Measurements from ENCODE around the gene DDX31. TPM values are rescaled to one million over a fixed set of nuclear protein-coding genes. Genes with fewer than 3 reads are reported as not detected.

Gene DDX31
- total and polyA plus RNA-seq, 2 donors (not counting 1 experiment from before 2014, with no cell fraction given), result 16.4 to 22.7 TPM

DNA sequence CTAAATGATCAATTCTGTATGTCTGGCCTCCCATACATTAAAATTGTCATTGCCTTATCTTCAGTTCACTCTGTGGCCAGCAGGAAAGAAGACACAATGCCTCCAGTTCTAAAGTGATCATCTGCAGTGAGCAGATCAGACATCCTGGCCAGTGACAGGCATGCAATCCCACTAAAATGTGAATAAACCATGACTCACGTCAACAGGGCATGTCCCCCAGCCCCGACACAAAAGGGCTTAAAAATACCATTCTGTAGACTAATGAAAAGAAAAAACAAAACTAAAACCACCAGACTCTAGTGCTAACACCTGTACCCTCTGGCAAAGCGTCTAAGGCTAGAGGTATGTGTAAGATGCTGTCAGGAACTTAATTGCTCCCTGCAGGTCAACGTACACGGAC, 38.5 kb downstream of the DDX31 start:
- H3K9me3 Mint-ChIP-seq (ENCODE audit: insufficient read depth), result no peaks in the 10 kb centered on the region
- H3K4me3 Mint-ChIP-seq, result no peak overlapping the region
- Histone ChIP-seq H3K36me3 (replicated peaks in 1 of 2; ENCODE audit: control extremely low read depth in 1 of 2, control insufficient read depth in 1 of 2, extremely low read depth in 1 of 2, insufficient read depth in 2 of 2, low read length in 1 of 2) (peaks cover 11 to 46% of the 10 kb centered on the region in 2 experiments), H3K9ac (ENCODE audit: low read length) (no peak overlapping the region), H3K79me2 (ENCODE audit: control insufficient read depth, insufficient read depth, low read length) (no peaks in the 10 kb centered on the region), H4K20me1 (ENCODE audit: control insufficient read depth, insufficient read depth, low read length, poor library complexity, severe bottlenecking) (no peaks in the 10 kb centered on the region), H3K9me3 (ENCODE audit: control extremely low read depth in 1 of 3, control insufficient read depth in 2 of 3, insufficient read depth in 1 of 3, low read length in 2 of 3) (no peaks in the 10 kb centered on the region), H3K4me2 (replicated peaks; ENCODE audit: low read depth, low read length, poor library complexity, severe bottlenecking) (no peak overlapping the region), H3K4me1 (ENCODE audit: control insufficient read depth in 2 of 2, insufficient read depth in 2 of 2, low read length in 2 of 2) (no peaks in the 10 kb centered on the region), H3K4me3 (ENCODE audit: control extremely low read depth in 1 of 5, extremely low read depth in 1 of 5, insufficient read depth in 1 of 5, low read depth in 2 of 5, low read length in 4 of 5) (no peak overlapping the region), H3K27ac (ENCODE audit: low read length in 2 of 2) (no peak overlapping the region), H2AFZ (ENCODE audit: insufficient read depth, low read depth, low read length, poor library complexity, severe bottlenecking) (no peak overlapping the region), H3K27me3 (replicated peaks in 1 of 4; ENCODE audit: control extremely low read depth in 1 of 4, control insufficient read depth in 3 of 4, insufficient read depth in 4 of 4, low read length in 3 of 4) (no peaks in the 10 kb centered on the region)
- H3K4me1 Mint-ChIP-seq, result no peaks in the 10 kb centered on the region
- ChIA-PET POLR2A (no interaction called here), CTCF (no interaction called here)
- DNase-seq (no peak), ATAC-seq (ENCODE audit: low read depth) (no peak)
- H3K27ac Mint-ChIP-seq, result no peak overlapping the region
- WGBS (ENCODE audit: insufficient coverage), result 100% methylated on average over 2 of the region's 5 CpGs
- TF ChIP-seq, protein P1, sequence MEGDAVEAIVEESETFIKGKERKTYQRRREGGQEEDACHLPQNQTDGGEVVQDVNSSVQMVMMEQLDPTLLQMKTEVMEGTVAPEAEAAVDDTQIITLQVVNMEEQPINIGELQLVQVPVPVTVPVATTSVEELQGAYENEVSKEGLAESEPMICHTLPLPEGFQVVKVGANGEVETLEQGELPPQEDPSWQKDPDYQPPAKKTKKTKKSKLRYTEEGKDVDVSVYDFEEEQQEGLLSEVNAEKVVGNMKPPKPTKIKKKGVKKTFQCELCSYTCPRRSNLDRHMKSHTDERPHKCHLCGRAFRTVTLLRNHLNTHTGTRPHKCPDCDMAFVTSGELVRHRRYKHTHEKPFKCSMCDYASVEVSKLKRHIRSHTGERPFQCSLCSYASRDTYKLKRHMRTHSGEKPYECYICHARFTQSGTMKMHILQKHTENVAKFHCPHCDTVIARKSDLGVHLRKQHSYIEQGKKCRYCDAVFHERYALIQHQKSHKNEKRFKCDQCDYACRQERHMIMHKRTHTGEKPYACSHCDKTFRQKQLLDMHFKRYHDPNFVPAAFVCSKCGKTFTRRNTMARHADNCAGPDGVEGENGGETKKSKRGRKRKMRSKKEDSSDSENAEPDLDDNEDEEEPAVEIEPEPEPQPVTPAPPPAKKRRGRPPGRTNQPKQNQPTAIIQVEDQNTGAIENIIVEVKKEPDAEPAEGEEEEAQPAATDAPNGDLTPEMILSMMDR (IDR thresholded peaks at IDR 0.05), result no peak
- no peak for TF ChIP-seq EZH2 (IDR thresholded peaks at IDR 0.05; ENCODE audit: borderline replicate concordance, insufficient read depth, low read depth, low read length, poor library complexity, severe bottlenecking)
- H3K27me3 Mint-ChIP-seq, result no peaks in the 10 kb centered on the region
- intact Hi-C loops (cut with micrococcal nuclease), result no loop called here

DNA sequence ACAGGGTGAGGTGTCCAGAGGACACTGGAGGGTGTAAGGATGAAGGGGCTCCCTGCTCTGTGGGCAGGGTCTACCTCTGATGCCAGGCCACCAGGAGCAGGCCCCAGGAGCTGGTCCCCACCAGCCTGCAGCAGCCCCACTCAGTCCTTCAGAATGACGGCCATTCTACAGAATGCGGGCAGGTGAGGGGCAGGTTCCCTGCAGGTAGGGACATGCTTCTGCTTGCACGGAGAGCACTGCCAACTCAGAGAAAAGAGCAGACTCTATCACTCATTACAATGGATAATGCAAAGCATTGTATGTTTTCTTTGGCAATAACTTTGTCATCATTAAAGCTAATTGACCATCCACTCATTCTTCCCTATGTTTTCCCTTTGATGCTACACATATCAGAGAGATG, 39.0 kb downstream of the DDX31 start:
- TF ChIP-seq, protein P1 (IDR thresholded peaks at IDR 0.05), result no peak
- no peak for TF ChIP-seq EZH2 (IDR thresholded peaks at IDR 0.05; ENCODE audit: borderline replicate concordance, insufficient read depth, low read depth, low read length, poor library complexity, severe bottlenecking)
- Histone ChIP-seq H3K9ac (ENCODE audit: low read length) (no peak overlapping the region), H3K27ac (ENCODE audit: low read length in 2 of 2) (no peak overlapping the region), H3K27me3 (replicated peaks in 1 of 4; ENCODE audit: control extremely low read depth in 1 of 4, control insufficient read depth in 3 of 4, insufficient read depth in 4 of 4, low read length in 3 of 4) (no peaks in the 10 kb centered on the region), H3K79me2 (ENCODE audit: control insufficient read depth, insufficient read depth, low read length) (no peaks in the 10 kb centered on the region), H2AFZ (ENCODE audit: insufficient read depth, low read depth, low read length, poor library complexity, severe bottlenecking) (no peak overlapping the region), H4K20me1 (ENCODE audit: control insufficient read depth, insufficient read depth, low read length, poor library complexity, severe bottlenecking) (no peaks in the 10 kb centered on the region), H3K4me2 (replicated peaks; ENCODE audit: low read depth, low read length, poor library complexity, severe bottlenecking) (no peak overlapping the region), H3K4me1 (ENCODE audit: control insufficient read depth in 2 of 2, insufficient read depth in 2 of 2, low read length in 2 of 2) (no peaks in the 10 kb centered on the region), H3K9me3 (ENCODE audit: control extremely low read depth in 1 of 3, control insufficient read depth in 2 of 3, insufficient read depth in 1 of 3, low read length in 2 of 3) (no peaks in the 10 kb centered on the region), H3K36me3 (replicated peaks in 1 of 2; ENCODE audit: control extremely low read depth in 1 of 2, control insufficient read depth in 1 of 2, extremely low read depth in 1 of 2, insufficient read depth in 2 of 2, low read length in 1 of 2) (peaks cover 11 to 46% of the 10 kb centered on the region in 2 experiments), H3K4me3 (ENCODE audit: control extremely low read depth in 1 of 5, extremely low read depth in 1 of 5, insufficient read depth in 1 of 5, low read depth in 2 of 5, low read length in 4 of 5) (no peak overlapping the region)
- ATAC-seq (ENCODE audit: low read depth) (no peak), DNase-seq (no peak)
- POLR2A ChIA-PET, result no interaction called here
- intact Hi-C loops (cut with micrococcal nuclease), result no loop called here
- Mint-ChIP-seq H3K27me3 (no peaks in the 10 kb centered on the region), H3K9me3 (ENCODE audit: insufficient read depth) (no peaks in the 10 kb centered on the region), H3K4me3 (no peak overlapping the region), H3K27ac (no peak overlapping the region), H3K4me1 (no peaks in the 10 kb centered on the region)
- 93% methylated on average over 3 of the region's 3 CpGs for WGBS (ENCODE audit: insufficient coverage)
- CTCF ChIA-PET, result no interaction called here
